BLaER1 treated with 17β-estradiol and CSF1 and Interleukin-3, amounts not matched to agents 10 nM and 100 nM (cell line): ENCODE results near the gene SHISA6.

Source experiments
- H3K27ac ChIP-seq, 11 experiments: shearing (Covaris generic); formaldehyde crosslinking; 2 replicates each; pipeline ENCODE4 v1.8.1; 2022
- H3K27me3 ChIP-seq, 11 experiments: shearing (Covaris generic); formaldehyde crosslinking; 2 replicates each; pipeline ENCODE4 v1.8.1; 2022
- H3K36me3 ChIP-seq, 11 experiments: shearing (Covaris generic); formaldehyde crosslinking; 2 replicates each; pipeline ENCODE4 v1.8.1; 2022
- H3K4me1 ChIP-seq, 10 experiments: shearing (Covaris generic); formaldehyde crosslinking; 2 replicates each; pipeline ENCODE4 v1.8.1; 2022
- H3K4me2 ChIP-seq, 11 experiments: shearing (Covaris generic); formaldehyde crosslinking; 2 replicates each; pipeline ENCODE4 v1.8.1; 2022
- H3K4me3 ChIP-seq, 10 experiments: shearing (Covaris generic); formaldehyde crosslinking; 2 replicates each; pipeline ENCODE4 v1.8.1; 2022
- H3K9ac ChIP-seq, 11 experiments: shearing (Covaris generic); formaldehyde crosslinking; 2 replicates each; pipeline ENCODE4 v1.8.1; 2022
- H3K9me3 ChIP-seq, 11 experiments: shearing (Covaris generic); formaldehyde crosslinking; replicated peaks in 1 of 11; 2 replicates each; pipeline ENCODE4 v1.8.1; 2022
- H4K20me1 ChIP-seq, 11 experiments: shearing (Covaris generic); formaldehyde crosslinking; 2 replicates each; pipeline ENCODE4 v1.8.1; 2022
- Cebpa-rat ChIP-seq, 11 experiments: shearing (Covaris generic); IDR thresholded peaks; 2 replicates each; pipeline ENCODE4 v1.8.1; 2022

Gene SHISA6

DNA sequence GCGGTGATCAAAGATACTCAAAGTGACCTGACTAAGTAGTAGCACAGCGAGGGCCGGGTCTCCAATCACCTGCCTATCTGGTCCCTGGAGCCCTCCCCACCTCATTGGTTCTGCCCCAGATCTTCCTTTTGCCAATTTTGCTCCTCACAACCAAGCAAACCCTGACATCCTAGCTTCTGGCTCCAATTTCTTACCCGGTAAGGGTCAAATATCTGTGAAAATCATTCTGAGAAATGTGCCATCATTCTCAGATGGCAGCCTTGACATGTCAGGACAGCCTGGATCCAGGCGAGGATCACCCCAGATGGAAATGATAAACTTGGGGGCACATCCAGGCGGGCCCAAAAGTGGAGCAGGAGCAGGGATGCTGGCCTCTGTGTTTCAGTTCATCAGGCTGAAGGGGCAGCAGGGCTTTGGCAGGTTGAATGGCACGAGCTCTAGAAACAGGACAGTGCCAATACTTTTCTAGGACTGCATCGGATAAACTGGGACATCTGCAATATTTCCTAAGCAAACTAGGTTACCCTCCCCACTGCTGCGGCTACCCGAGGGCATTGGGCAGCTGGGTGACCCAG lies 83.9 kb downstream of the SHISA6 start:
- H3K4me1 ChIP-seq, result peaks cover 0 to 10% (median 0%) of the 10 kb centered on the region in 10 experiments; a peak in 5 of 20 replicates
- H4K20me1 ChIP-seq, result no peaks in the 10 kb centered on the region
- H3K9me3 ChIP-seq, result peaks cover 0 to 11% (median 7%) of the 10 kb centered on the region in 11 experiments; a peak in 10 of 22 replicates
- no peaks in the 10 kb centered on the region for H3K27me3 ChIP-seq
- no peak overlapping the region for H3K4me2 ChIP-seq
- no peak for TF ChIP-seq Cebpa-rat (IDR thresholded peaks at IDR 0.05)
- no peak overlapping the region for H3K27ac ChIP-seq
- H3K36me3 ChIP-seq, result no peaks in the 10 kb centered on the region
- H3K4me3 ChIP-seq, result no peak overlapping the region
- no peak overlapping the region for H3K9ac ChIP-seq

DNA sequence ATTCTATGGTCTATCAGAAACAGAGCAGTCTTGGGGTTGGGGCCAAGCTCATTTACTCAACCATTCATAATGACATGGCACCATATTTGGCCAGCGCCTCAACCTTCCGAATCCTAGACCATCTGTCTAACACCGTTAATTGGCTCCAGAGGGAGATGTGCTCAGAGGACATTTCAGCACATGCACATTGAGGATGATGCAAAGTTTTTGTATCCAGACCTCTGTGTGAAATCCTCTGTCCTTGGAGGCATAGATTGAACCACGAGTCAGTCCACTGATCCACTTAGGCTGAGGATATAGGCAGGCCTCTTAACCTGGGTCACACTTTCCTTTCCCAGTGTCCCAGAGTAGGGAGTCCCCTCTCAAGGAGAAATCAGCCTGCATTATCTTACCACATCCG lies 85.5 kb downstream of the SHISA6 start:
- no peak for TF ChIP-seq Cebpa-rat (IDR thresholded peaks at IDR 0.05)
- H3K27ac ChIP-seq, result no peak overlapping the region
- H3K4me3 ChIP-seq, result no peak overlapping the region
- H3K9me3 ChIP-seq, result peaks cover 0 to 5% (median under 1%) of the 10 kb centered on the region in 11 experiments; a peak in 6 of 22 replicates
- H3K4me1 ChIP-seq, result peaks cover 0 to 8% (median 0%) of the 10 kb centered on the region in 10 experiments; a peak in 4 of 20 replicates
- H3K36me3 ChIP-seq, result no peaks in the 10 kb centered on the region
- H4K20me1 ChIP-seq, result no peaks in the 10 kb centered on the region
- H3K4me2 ChIP-seq, result no peak overlapping the region
- no peak overlapping the region for H3K9ac ChIP-seq
- no peaks in the 10 kb centered on the region for H3K27me3 ChIP-seq

- Histone ChIP-seq H3K9ac (no peak overlapping the region), H3K9me3 (peaks cover 0 to 5% (median 0%) of the 10 kb centered on the region in 11 experiments; a peak in 1 of 22 replicates), H3K4me1 (peaks cover 0 to 6% (median 0%) of the 10 kb centered on the region in 10 experiments; a peak in 4 of 20 replicates), H3K27ac (no peak overlapping the region), H3K4me3 (no peak overlapping the region), H4K20me1 (no peaks in the 10 kb centered on the region), H3K27me3 (no peaks in the 10 kb centered on the region), H3K4me2 (no peak overlapping the region), H3K36me3 (no peaks in the 10 kb centered on the region)
- TF ChIP-seq Cebpa-rat (IDR thresholded peaks at IDR 0.05), result no peak
These were observed 87.8 kb downstream of the SHISA6 start for GRCh38 chr17:11328770-11329169.

DNA sequence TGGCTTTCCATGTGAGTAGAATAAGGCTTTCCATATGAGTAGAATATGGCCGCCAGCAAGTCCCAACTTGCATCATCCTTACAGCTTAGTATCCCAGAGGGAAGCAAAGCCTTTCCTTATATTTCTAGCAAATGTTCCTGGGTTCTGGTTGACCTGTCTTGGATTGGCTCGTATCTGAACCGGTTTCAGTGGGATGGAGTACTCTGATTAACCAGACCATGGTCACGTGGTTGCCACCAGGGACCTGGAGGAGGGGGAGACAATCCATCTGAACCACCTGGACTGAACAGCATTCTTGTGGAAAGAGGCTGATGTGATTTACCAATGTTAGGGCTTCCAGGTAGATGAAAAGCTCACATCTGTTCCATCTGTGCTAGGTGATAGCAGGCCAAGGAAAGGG lies 89.0 kb downstream of the SHISA6 start:
- Histone ChIP-seq H3K9ac (no peak overlapping the region), H3K9me3 (peaks cover 0 to 2% (median 0%) of the 10 kb centered on the region in 11 experiments; a peak in 1 of 22 replicates), H3K4me1 (no peaks in the 10 kb centered on the region), H4K20me1 (no peaks in the 10 kb centered on the region), H3K4me3 (no peak overlapping the region), H3K4me2 (no peak overlapping the region), H3K36me3 (no peaks in the 10 kb centered on the region), H3K27ac (no peak overlapping the region), H3K27me3 (no peaks in the 10 kb centered on the region)
- no peak for TF ChIP-seq Cebpa-rat (IDR thresholded peaks at IDR 0.05)

DNA sequence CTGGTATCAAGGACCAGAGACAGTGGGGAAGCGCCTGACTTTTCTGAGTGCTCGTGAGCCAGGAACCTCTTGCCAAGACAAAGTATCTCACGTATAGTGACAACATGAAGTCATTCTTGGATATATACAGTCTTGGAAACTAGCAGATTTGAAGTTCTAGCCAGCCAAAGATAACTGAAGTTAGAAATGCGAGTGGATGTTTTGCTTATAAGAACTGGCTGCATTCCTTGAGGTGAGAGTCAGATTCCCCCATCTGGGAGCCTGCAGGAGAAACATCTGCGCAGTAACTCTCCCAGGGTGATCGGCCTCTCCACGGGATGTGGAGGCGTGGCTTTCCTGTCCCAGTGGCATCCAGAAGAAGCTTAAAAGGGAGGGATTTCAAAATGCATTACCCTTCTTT lies 89.8 kb downstream of the SHISA6 start:
- Histone ChIP-seq H3K9ac (no peak overlapping the region), H3K27me3 (no peaks in the 10 kb centered on the region), H3K9me3 (no peaks in the 10 kb centered on the region), H3K4me2 (no peak overlapping the region), H3K4me3 (no peak overlapping the region), H3K27ac (no peak overlapping the region), H3K4me1 (no peaks in the 10 kb centered on the region), H3K36me3 (no peaks in the 10 kb centered on the region), H4K20me1 (no peaks in the 10 kb centered on the region)
- no peak for TF ChIP-seq Cebpa-rat (IDR thresholded peaks at IDR 0.05)

- H3K9ac ChIP-seq, result no peak overlapping the region
- no peak overlapping the region for H3K27ac ChIP-seq
- no peak for TF ChIP-seq Cebpa-rat (IDR thresholded peaks at IDR 0.05)
- no peaks in the 10 kb centered on the region for H4K20me1 ChIP-seq
- no peaks in the 10 kb centered on the region for H3K36me3 ChIP-seq
- no peaks in the 10 kb centered on the region for H3K27me3 ChIP-seq
- H3K4me3 ChIP-seq, result no peak overlapping the region
- no peak overlapping the region for H3K4me2 ChIP-seq
- no peaks in the 10 kb centered on the region for H3K9me3 ChIP-seq
- no peaks in the 10 kb centered on the region for H3K4me1 ChIP-seq
These were observed 90.8 kb downstream of the SHISA6 start for GRCh38 chr17:11331547-11332513.

DNA sequence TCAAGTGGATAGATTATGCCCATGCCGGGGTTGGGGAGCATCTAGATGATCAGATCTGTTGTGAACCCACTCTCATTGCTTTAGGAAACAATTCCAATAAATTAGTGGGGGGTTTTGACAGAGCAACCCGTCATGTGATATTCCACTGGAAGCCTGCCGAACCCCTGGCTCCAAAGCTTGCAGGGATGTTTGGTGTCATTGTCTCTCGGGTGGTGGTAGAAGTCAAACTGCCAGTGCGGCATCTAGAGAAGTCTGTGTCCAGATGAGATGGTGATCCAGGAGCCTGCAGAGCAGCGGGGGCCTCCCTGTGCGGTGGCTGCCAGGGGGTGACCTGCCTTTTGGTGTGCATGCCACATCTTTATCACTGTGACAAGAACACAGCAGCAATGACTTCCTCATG lies 91.7 kb downstream of the SHISA6 start:
- H3K9ac ChIP-seq, result no peak overlapping the region
- no peaks in the 10 kb centered on the region for H4K20me1 ChIP-seq
- H3K4me1 ChIP-seq, result no peaks in the 10 kb centered on the region
- H3K4me3 ChIP-seq, result no peak overlapping the region
- H3K27ac ChIP-seq, result no peak overlapping the region
- no peak overlapping the region for H3K4me2 ChIP-seq
- no peaks in the 10 kb centered on the region for H3K9me3 ChIP-seq
- H3K36me3 ChIP-seq, result no peaks in the 10 kb centered on the region
- H3K27me3 ChIP-seq, result no peaks in the 10 kb centered on the region
- no peak for TF ChIP-seq Cebpa-rat (IDR thresholded peaks at IDR 0.05)

GRCh38 chr17:11334493-11334892 lies 93.5 kb downstream of the SHISA6 start:
- Histone ChIP-seq H3K9me3 (no peaks in the 10 kb centered on the region), H3K4me1 (no peaks in the 10 kb centered on the region), H3K4me3 (no peak overlapping the region), H3K36me3 (no peaks in the 10 kb centered on the region), H3K9ac (no peak overlapping the region), H3K27me3 (no peaks in the 10 kb centered on the region), H3K4me2 (no peak overlapping the region), H3K27ac (no peak overlapping the region), H4K20me1 (no peaks in the 10 kb centered on the region)
- no peak for TF ChIP-seq Cebpa-rat (IDR thresholded peaks at IDR 0.05)

- H3K4me1 ChIP-seq, result no peaks in the 10 kb centered on the region
- TF ChIP-seq Cebpa-rat (IDR thresholded peaks at IDR 0.05), result no peak
- no peaks in the 10 kb centered on the region for H3K36me3 ChIP-seq
- no peaks in the 10 kb centered on the region for H3K9me3 ChIP-seq
- H3K4me3 ChIP-seq, result no peak overlapping the region
- H3K4me2 ChIP-seq, result no peak overlapping the region
- no peak overlapping the region for H3K9ac ChIP-seq
- no peaks in the 10 kb centered on the region for H4K20me1 ChIP-seq
- no peaks in the 10 kb centered on the region for H3K27me3 ChIP-seq
- H3K27ac ChIP-seq, result no peak overlapping the region
These were observed 95.3 kb downstream of the SHISA6 start for GRCh38 chr17:11336290-11336689.
